PC-9 (cell line): ENCODE measurements around the gene MEF2C. TPM values are rescaled to one million over a fixed set of nuclear protein-coding genes. Genes with fewer than 3 reads are reported as not detected.
"Not testable (repeated sequence)": the region's sequence is repeated elsewhere in the genome, so short reads cannot be mapped to it uniquely, and the experiment has no call there.

Experiments
- BruUV-seq: library from RNA; stranded (reverse); fragments of 400-500 nt; replicated peaks from 2 replicates; lab custom pipeline; 2021; lab: Mats Ljungman, UMichigan
- CTCF ChIA-PET: fragments of 300-600 bp; sonication (Branson Sonifier 250); formaldehyde crosslinking; loops from one replicate; lab custom pipeline; 2022; ENCODE audit warnings: antibody characterized with exemption; lab: Charles Lee
- POLR2A ChIA-PET: fragments of 300-600 bp; sonication (Branson Sonifier 250); formaldehyde crosslinking; loops from one replicate; lab custom pipeline; 2022; ENCODE audit warnings: antibody characterized with exemption; ENCODE audit not compliant: unreplicated experiment; lab: Charles Lee
- DNase-seq, 2 experiments: peaks; one replicate each; pipeline versions ENCODE4 v3.0.0 to v3.0.0-alpha.2; 2015 to 2022; ENCODE audit warnings: mixed read lengths in 1 of 2
- H2AFZ ChIP-seq: fragments of 200-600 bp; sonication (generic); 2 replicates; pipeline ENCODE4 v1.8.1; 2017; ENCODE audit warnings: antibody characterized with exemption
- H3F3A ChIP-seq: fragments of 200-600 bp; sonication (generic); 2 replicates; pipeline ENCODE4 v1.8.1; 2017; ENCODE audit warnings: antibody characterized with exemption, mild to moderate bottlenecking, low read depth; ENCODE audit not compliant: insufficient read depth
- H3K27ac ChIP-seq: fragments of 200-600 bp; sonication (generic); 2 replicates; pipeline ENCODE4 v1.6.1; 2016; ENCODE audit warnings: mixed run types
- H3K27me3 ChIP-seq: fragments of 200-600 bp; sonication (generic); 2 replicates; pipeline ENCODE4 v1.6.1; 2016; ENCODE audit warnings: low read depth, mixed run types; ENCODE audit not compliant: insufficient read depth
- H3K36me3 ChIP-seq: fragments of 200-600 bp; sonication (generic); 2 replicates; pipeline ENCODE4 v1.6.1; 2016; ENCODE audit warnings: low read depth, mixed run types
- H3K4me1 ChIP-seq: fragments of 200-600 bp; sonication (generic); replicated peaks from 2 replicates; pipeline ENCODE4 v1.6.1; 2016; ENCODE audit warnings: mixed run types; ENCODE audit not compliant: insufficient read depth
- H3K4me2 ChIP-seq: fragments of 200-600 bp; sonication (generic); 2 replicates; pipeline ENCODE4 v1.6.1; 2017; ENCODE audit warnings: mixed run types
- H3K4me3 ChIP-seq: fragments of 200-600 bp; sonication (generic); 2 replicates; pipeline ENCODE4 v1.6.1; 2016; ENCODE audit warnings: mixed run types
- H3K79me2 ChIP-seq: fragments of 200-600 bp; sonication (generic); 2 replicates; pipeline ENCODE4 v1.6.1; 2017; ENCODE audit warnings: low read depth, mixed run types
- H3K9me2 ChIP-seq: fragments of 200-600 bp; sonication (generic); 2 replicates; pipeline ENCODE4 v1.8.1; 2017; ENCODE audit warnings: mild to moderate bottlenecking; ENCODE audit not compliant: insufficient read depth
- H3K9me3 ChIP-seq: fragments of 200-600 bp; sonication (generic); 2 replicates; pipeline ENCODE4 v1.8.1; 2016; ENCODE audit warnings: low read depth; ENCODE audit not compliant: insufficient read depth
- H4K20me1 ChIP-seq: fragments of 200-600 bp; sonication (generic); 2 replicates; pipeline ENCODE4 v1.8.1; 2017; ENCODE audit not compliant: insufficient read depth
- EZH2 ChIP-seq: fragments of 200-600 bp; sonication (generic); IDR thresholded peaks from 2 replicates; pipeline ENCODE4 v1.8.0; 2017; ENCODE audit warnings: antibody characterized with exemption, low read depth
- intact Hi-C: fragments of 100-400 bp; cut with micrococcal nuclease; formaldehyde crosslinking; loops from one replicate; pipeline ENCODE4 v1.10.0; 2022; ENCODE audit not compliant: unreplicated experiment
- total RNA-seq: library from RNA; stranded (reverse); gene quantifications from 2 replicates; pipeline ENCODE4 v1.2.3, GENCODE V29; 2021
- TF ChIP-seq, protein P1 (sequence below): fragments of 200-600 bp; sonication (generic); conservative IDR thresholded peaks from 2 replicates; pipeline ENCODE4 v1.6.1; 2017; ENCODE audit warnings: mixed run types, antibody characterized with exemption, mild to moderate bottlenecking, moderate library complexity

Gene MEF2C
- total RNA-seq, 1 experiment from 2014 or later, result 2.5 TPM

DNA sequence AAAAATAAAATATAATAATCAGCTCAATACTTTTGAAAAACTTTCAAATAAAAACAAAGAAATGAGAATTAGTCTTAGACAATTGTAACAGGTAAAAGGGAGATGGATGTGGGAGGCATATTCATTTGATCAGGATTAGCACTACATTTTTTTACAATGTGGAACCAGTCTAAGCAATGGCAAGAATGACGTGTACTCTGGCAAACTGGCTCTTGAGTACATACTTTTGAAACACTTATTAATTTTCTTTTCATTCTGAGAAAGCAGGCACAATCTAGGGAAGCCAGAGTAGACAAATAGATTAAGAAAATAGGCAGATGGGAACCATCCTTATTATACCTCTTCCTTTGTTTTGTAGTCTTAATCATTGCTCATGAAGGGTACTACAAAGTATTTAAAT, 79.7 kb downstream of the MEF2C start:
- TF ChIP-seq, protein P1, sequence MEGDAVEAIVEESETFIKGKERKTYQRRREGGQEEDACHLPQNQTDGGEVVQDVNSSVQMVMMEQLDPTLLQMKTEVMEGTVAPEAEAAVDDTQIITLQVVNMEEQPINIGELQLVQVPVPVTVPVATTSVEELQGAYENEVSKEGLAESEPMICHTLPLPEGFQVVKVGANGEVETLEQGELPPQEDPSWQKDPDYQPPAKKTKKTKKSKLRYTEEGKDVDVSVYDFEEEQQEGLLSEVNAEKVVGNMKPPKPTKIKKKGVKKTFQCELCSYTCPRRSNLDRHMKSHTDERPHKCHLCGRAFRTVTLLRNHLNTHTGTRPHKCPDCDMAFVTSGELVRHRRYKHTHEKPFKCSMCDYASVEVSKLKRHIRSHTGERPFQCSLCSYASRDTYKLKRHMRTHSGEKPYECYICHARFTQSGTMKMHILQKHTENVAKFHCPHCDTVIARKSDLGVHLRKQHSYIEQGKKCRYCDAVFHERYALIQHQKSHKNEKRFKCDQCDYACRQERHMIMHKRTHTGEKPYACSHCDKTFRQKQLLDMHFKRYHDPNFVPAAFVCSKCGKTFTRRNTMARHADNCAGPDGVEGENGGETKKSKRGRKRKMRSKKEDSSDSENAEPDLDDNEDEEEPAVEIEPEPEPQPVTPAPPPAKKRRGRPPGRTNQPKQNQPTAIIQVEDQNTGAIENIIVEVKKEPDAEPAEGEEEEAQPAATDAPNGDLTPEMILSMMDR, result no peak
- no peak for TF ChIP-seq EZH2
- H4K20me1 ChIP-seq, result no peaks in the 10 kb centered on the region
- H3K9me2 ChIP-seq, result no peaks in the 10 kb centered on the region
- H3K4me1 ChIP-seq, result no peaks in the 10 kb centered on the region
- ChIA-PET CTCF (no interaction called here), POLR2A (no interaction called here)
- no peaks in the 10 kb centered on the region for H3F3A ChIP-seq
- no peak overlapping the region for H3K4me2 ChIP-seq
- H3K9me3 ChIP-seq, result no peaks in the 10 kb centered on the region
- intact Hi-C loops, result no loop called here
- no peak overlapping the region for H3K27ac ChIP-seq
- H3K27me3 ChIP-seq, result no peaks in the 10 kb centered on the region
- no peaks in the 10 kb centered on the region for H3K36me3 ChIP-seq
- BruUV-seq, result no TSS peak
- no peaks in the 10 kb centered on the region for H3K79me2 ChIP-seq
- no peak overlapping the region for H3K4me3 ChIP-seq
- DNase-seq, result no peak
- no peak overlapping the region for H2AFZ ChIP-seq

DNA sequence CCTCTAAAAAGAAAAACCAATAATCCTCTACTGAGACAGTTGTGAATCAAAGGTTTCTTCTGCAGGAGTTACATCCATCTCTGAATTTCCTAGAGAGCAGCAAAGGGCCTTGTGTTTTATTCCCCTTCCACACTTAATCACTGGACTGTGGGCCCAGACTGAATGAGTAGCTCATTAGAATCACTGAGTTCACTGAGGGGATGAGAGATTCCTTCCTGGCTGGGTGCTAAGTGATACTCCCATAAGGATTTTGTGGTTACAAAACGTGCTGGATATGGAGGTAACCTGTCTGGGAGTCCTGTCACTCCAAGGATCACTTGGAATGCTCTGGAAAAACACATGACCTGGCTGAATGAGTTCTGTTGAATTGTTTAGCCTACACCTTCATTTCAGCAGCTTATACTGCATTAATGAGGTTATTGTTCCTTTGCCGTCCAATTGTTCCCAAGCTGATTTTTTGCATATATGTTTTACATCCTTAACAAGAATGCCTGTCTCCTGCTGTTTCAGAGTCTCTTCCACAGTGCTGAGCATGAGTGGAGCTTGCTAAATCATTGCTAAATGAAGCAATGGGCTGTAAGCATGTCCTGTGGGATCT, 82.9 kb downstream of the MEF2C start:
- Histone ChIP-seq H3K9me2 (no peaks in the 10 kb centered on the region), H3K9me3 (no peaks in the 10 kb centered on the region), H3K79me2 (no peaks in the 10 kb centered on the region), H3K4me1 (no peaks in the 10 kb centered on the region), H3K27ac (no peak overlapping the region), H3K36me3 (no peaks in the 10 kb centered on the region), H2AFZ (no peak overlapping the region), H3K4me2 (no peak overlapping the region), H4K20me1 (no peaks in the 10 kb centered on the region), H3F3A (no peaks in the 10 kb centered on the region), H3K4me3 (no peak overlapping the region), H3K27me3 (no peaks in the 10 kb centered on the region)
- no peak for TF ChIP-seq EZH2
- TF ChIP-seq, protein P1, result no peak
- BruUV-seq, result no TSS peak
- CTCF ChIA-PET, result no interaction called here
- POLR2A ChIA-PET, result no interaction called here
- DNase-seq, result no peak
- intact Hi-C loops, result no loop called here

DNA sequence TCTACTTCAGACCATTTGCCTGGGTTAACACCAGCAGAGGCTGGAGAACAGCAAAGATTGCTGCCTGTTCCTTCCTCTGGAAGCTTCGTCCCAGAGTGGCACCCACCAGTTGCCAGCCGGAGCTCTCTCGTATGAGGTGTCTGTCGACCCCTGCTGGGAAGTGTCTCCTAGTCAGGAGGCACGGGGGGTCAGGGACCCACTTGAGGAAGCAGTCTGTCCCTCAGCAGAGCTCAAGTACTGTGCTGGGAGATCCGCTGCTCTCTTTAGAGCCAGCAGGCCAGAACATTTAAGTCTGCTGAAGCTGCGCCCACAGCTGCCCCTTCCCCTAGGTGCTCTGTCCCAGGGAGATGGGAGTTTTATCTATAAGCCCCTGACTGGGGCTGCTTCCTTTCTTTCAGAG, 84.1 kb downstream of the MEF2C start:
- H3K4me2 ChIP-seq, H3F3A ChIP-seq, intact Hi-C loops, H3K9me3 ChIP-seq, H3K9me2 ChIP-seq, BruUV-seq, H3K4me3 ChIP-seq, DNase-seq, H3K4me1 ChIP-seq, H2AFZ ChIP-seq, H3K27ac ChIP-seq, CTCF ChIA-PET, H4K20me1 ChIP-seq, H3K36me3 ChIP-seq, POLR2A ChIA-PET, H3K27me3 ChIP-seq, H3K79me2 ChIP-seq: not testable (repeated sequence)

GRCh38 chr5:88793797-88794196, 89.2 kb downstream of the MEF2C start:
- CTCF ChIA-PET, intact Hi-C loops, BruUV-seq: not testable (repeated sequence)

More at GRCh38 chr5:88793797-88794196, 89.2 kb downstream of the MEF2C start:
- H3K4me2 ChIP-seq, H3K27ac ChIP-seq, H3K9me3 ChIP-seq, H3K79me2 ChIP-seq, POLR2A ChIA-PET, H4K20me1 ChIP-seq, DNase-seq, H2AFZ ChIP-seq, H3F3A ChIP-seq, H3K4me1 ChIP-seq, H3K36me3 ChIP-seq, H3K27me3 ChIP-seq, H3K9me2 ChIP-seq, H3K4me3 ChIP-seq: not testable (repeated sequence)
